ENCODE measurements around the gene TMEM14A.

TMEM14A gene

GRCh38 chr6:52726741-52727535 lies 56.0 kb downstream of the TMEM14A start:
- DNase-seq (ENCODE audit: low spot score), result no peak
- TF ChIP-seq, protein P1, sequence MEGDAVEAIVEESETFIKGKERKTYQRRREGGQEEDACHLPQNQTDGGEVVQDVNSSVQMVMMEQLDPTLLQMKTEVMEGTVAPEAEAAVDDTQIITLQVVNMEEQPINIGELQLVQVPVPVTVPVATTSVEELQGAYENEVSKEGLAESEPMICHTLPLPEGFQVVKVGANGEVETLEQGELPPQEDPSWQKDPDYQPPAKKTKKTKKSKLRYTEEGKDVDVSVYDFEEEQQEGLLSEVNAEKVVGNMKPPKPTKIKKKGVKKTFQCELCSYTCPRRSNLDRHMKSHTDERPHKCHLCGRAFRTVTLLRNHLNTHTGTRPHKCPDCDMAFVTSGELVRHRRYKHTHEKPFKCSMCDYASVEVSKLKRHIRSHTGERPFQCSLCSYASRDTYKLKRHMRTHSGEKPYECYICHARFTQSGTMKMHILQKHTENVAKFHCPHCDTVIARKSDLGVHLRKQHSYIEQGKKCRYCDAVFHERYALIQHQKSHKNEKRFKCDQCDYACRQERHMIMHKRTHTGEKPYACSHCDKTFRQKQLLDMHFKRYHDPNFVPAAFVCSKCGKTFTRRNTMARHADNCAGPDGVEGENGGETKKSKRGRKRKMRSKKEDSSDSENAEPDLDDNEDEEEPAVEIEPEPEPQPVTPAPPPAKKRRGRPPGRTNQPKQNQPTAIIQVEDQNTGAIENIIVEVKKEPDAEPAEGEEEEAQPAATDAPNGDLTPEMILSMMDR (IDR thresholded peaks at IDR 0.05; ENCODE audit: extremely low read depth, missing control alignments), result no peak

DNA sequence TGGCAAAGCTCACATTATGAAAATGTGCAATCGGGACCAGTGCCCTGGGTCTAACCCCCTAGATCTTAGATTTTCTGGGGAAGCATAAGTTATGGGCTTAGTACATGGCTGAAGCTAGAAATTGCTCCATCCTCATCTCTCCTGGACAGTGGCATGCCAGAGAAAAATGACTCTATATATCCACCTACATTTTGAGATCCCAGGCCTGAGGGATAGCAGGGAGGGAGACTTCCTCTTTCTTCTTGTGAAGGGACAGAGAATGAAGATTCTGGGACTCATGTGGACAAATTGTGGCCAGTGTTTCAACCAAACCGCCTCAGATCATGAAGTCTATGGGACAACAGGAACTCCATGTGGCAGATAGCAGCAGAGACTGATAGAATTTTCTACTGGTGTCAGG lies 57.0 kb downstream of the TMEM14A start:
- DNase-seq (ENCODE audit: low spot score), result no peak
- TF ChIP-seq, protein P1 (IDR thresholded peaks at IDR 0.05; ENCODE audit: extremely low read depth, missing control alignments), result no peak

DNA sequence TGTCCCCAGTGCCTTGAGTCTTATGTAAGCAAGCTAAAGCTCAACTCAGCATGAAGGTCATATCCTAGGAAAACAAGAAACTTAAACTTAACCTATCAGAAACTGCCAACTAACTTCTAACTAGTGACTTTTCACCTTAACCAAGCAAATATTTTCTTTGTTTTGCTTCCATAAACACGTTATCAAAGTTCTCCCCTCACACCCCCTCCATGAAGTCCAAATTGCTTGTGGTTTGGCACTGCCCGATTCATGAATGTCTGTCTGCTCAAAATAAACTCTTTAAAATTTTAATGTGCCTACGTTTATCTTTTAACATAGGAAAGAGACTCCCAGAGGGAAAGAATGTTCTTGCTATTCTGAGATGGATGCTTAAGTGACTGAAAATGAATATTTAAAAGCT lies 57.5 kb downstream of the TMEM14A start:
- no peak for DNase-seq (ENCODE audit: low spot score)
- TF ChIP-seq, protein P1 (IDR thresholded peaks at IDR 0.05; ENCODE audit: extremely low read depth, missing control alignments), result no peak

- DNase-seq (ENCODE audit: low spot score), result no peak
- TF ChIP-seq, protein P1 (IDR thresholded peaks at IDR 0.05; ENCODE audit: extremely low read depth, missing control alignments), result no peak
Measured at GRCh38 chr6:52729576-52729975, 58.7 kb downstream of the TMEM14A start.

DNA sequence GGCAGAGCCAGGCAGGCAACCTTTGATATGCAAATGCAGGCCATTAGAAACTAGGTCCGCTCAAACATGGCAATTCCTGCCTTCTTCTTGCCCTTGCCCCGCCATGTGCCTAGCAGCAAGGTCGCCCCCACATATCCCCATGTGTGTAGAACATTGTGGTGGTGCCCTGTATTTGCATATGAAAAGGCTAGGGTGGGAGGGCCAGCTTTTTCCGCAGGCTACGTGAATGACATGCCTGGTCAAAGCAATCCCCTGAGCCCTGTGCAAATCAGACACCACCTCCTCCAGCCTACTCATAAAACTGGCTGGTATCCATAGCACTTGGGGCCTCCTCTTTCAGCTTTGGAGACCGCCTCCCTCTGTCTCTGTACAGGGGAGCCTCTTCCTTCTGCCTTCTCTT lies 60.8 kb downstream of the TMEM14A start:
- no peak for DNase-seq (ENCODE audit: low spot score)
- TF ChIP-seq, protein P1 (IDR thresholded peaks at IDR 0.05; ENCODE audit: extremely low read depth, missing control alignments), result no peak

DNA sequence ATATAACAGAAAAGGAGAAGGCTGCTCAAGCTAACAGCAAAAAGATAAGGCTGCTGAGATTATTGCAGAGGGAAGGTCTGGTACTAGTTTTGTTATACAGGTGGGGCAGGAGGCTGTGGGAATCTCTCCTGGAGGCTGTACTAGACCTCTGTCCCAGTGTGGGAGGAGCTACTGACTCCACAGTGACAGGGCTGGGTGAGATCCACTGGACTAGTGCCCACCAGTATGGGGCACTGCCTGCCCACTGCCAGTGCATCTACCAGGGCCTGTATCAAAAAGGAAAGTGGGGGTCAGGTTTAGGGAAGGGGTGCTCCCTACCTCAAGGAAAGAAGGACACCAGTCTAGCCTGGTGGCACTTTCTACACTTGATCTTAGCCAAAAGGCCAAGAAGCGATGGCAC lies 62.3 kb downstream of the TMEM14A start:
- TF ChIP-seq, protein P1 (IDR thresholded peaks at IDR 0.05; ENCODE audit: extremely low read depth, missing control alignments), result no peak

DNA sequence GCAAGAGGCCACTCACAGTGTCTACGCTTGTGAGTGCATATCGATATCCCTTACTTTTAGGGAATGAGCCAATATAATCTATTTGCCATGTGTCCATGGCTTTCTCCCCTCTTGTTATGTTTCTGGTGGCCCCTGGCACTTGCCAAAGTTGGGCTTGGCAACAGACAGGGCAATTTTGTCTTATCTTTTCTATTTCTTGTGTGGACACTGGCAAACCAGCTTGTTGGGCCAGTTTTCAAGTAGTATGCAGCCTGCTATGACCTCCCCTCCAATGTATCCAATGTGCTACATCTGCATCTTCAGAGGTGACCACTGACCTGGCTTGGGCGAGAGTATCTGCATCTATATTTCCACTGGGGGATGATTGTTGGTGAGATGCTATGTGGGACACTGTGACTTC lies 63.2 kb downstream of the TMEM14A start:
- TF ChIP-seq, protein P1 (IDR thresholded peaks at IDR 0.05; ENCODE audit: extremely low read depth, missing control alignments), result no peak
- DNase-seq (ENCODE audit: low spot score), result no peak

More for the DNA sequence above, 62.3 kb downstream of the TMEM14A start:
- DNase-seq (ENCODE audit: low spot score), result no peak

Measured in GM20000 (cell line).